Right atrium auricular region (tissue), 2 donors: Measurements from ENCODE around the gene CHN2. TPM values are rescaled to one million over a fixed set of nuclear protein-coding genes. Genes with fewer than 3 reads are reported as not detected.

Source experiments
- DNase-seq: peaks from one replicate; pipeline ENCODE4 v3.0.0-alpha.2; 2019; ENCODE audit warnings: low spot score
- H3K27ac ChIP-seq, 2 donors: fragments of 200-600 bp; sonication (generic); 1 replicate in 1 of 2; 2 replicates in 1 of 2; pipeline ENCODE4 v1.5.1; 2016 to 2019
- H3K27me3 ChIP-seq, 2 donors: fragments of 200-600 bp; sonication (generic); one replicate each; pipeline versions ENCODE4 v1.5.1 to v1.6.0; 2017 to 2019
- H3K36me3 ChIP-seq: fragments of 200-600 bp; sonication (generic); one replicate; pipeline ENCODE4 v1.5.1; 2016
- H3K4me1 ChIP-seq, 2 donors: fragments of 200-600 bp; sonication (generic); one replicate each; pipeline versions ENCODE4 v1.5.1 to v1.6.0; 2017 to 2019
- H3K4me3 ChIP-seq, 2 donors: fragments of 200-600 bp; sonication (generic); 1 replicate in 1 of 2; 2 replicates in 1 of 2; pipeline ENCODE4 v1.5.1; 2017 to 2019; ENCODE audit warnings: mild to moderate bottlenecking in 1 of 2, moderate library complexity in 1 of 2
- H3K9me3 ChIP-seq, 2 donors: fragments of 200-600 bp; sonication (generic); one replicate each; pipeline ENCODE4 v1.5.1; 2019
- total RNA-seq, 2 donors: library from RNA; depleted of rRNA; stranded (reverse); fragments of >200 nt; gene quantifications; one replicate each; pipeline ENCODE4 v1.1.0, GENCODE V29; 2016
- TF ChIP-seq, protein P1 (sequence below), 2 donors: fragments of 200-600 bp; sonication (generic); IDR thresholded peaks; one replicate each; pipeline ENCODE4 v1.5.1; 2019; ENCODE audit warnings: antibody characterized with exemption in 2 of 2

The CHN2 gene
- total RNA-seq, 2 donors from 2014 or later: 2.7 to 6.6 TPM

GRCh38 chr7:29319719-29320521 is 125.3 kb downstream of the CHN2 start:
- TF ChIP-seq, protein P1, sequence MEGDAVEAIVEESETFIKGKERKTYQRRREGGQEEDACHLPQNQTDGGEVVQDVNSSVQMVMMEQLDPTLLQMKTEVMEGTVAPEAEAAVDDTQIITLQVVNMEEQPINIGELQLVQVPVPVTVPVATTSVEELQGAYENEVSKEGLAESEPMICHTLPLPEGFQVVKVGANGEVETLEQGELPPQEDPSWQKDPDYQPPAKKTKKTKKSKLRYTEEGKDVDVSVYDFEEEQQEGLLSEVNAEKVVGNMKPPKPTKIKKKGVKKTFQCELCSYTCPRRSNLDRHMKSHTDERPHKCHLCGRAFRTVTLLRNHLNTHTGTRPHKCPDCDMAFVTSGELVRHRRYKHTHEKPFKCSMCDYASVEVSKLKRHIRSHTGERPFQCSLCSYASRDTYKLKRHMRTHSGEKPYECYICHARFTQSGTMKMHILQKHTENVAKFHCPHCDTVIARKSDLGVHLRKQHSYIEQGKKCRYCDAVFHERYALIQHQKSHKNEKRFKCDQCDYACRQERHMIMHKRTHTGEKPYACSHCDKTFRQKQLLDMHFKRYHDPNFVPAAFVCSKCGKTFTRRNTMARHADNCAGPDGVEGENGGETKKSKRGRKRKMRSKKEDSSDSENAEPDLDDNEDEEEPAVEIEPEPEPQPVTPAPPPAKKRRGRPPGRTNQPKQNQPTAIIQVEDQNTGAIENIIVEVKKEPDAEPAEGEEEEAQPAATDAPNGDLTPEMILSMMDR (IDR thresholded peaks at IDR 0.05): no peak
- Histone ChIP-seq H3K4me1 (peaks cover 0 to 10% of the 10 kb centered on the region in 2 donors), H3K36me3 (no peaks in the 10 kb centered on the region), H3K27ac (no peak overlapping the region), H3K27me3 (no peaks in the 10 kb centered on the region), H3K4me3 (no peak overlapping the region), H3K9me3 (no peaks in the 10 kb centered on the region)
- no peak for DNase-seq

- no peak overlapping the region for H3K4me3 ChIP-seq
- no peak for DNase-seq
- H3K9me3 ChIP-seq: no peaks in the 10 kb centered on the region
- TF ChIP-seq, protein P1 (IDR thresholded peaks at IDR 0.05): no peak
- H3K27me3 ChIP-seq: no peaks in the 10 kb centered on the region
- H3K27ac ChIP-seq: no peak overlapping the region
- peaks cover 0 to 10% of the 10 kb centered on the region in 2 donors for H3K4me1 ChIP-seq
- H3K36me3 ChIP-seq: no peaks in the 10 kb centered on the region
These were observed 126.0 kb downstream of the CHN2 start for GRCh38 chr7:29320577-29320976.

GRCh38 chr7:29322023-29322712 is 127.6 kb downstream of the CHN2 start:
- no peak overlapping the region for H3K4me3 ChIP-seq
- peaks cover 0 to 10% of the 10 kb centered on the region in 2 donors for H3K4me1 ChIP-seq
- H3K9me3 ChIP-seq: no peaks in the 10 kb centered on the region
- H3K27ac ChIP-seq: no peak overlapping the region
- no peaks in the 10 kb centered on the region for H3K36me3 ChIP-seq
- no peaks in the 10 kb centered on the region for H3K27me3 ChIP-seq
- TF ChIP-seq, protein P1 (IDR thresholded peaks at IDR 0.05): no peak
- DNase-seq: no peak

GRCh38 chr7:29325476-29325875 is 130.9 kb downstream of the CHN2 start:
- no peaks in the 10 kb centered on the region for H3K9me3 ChIP-seq
- no peaks in the 10 kb centered on the region for H3K36me3 ChIP-seq
- no peaks in the 10 kb centered on the region for H3K27me3 ChIP-seq
- no peak for DNase-seq
- TF ChIP-seq, protein P1 (IDR thresholded peaks at IDR 0.05): no peak
- no peak overlapping the region for H3K4me3 ChIP-seq
- no peaks in the 10 kb centered on the region for H3K4me1 ChIP-seq
- H3K27ac ChIP-seq: no peak overlapping the region

DNA sequence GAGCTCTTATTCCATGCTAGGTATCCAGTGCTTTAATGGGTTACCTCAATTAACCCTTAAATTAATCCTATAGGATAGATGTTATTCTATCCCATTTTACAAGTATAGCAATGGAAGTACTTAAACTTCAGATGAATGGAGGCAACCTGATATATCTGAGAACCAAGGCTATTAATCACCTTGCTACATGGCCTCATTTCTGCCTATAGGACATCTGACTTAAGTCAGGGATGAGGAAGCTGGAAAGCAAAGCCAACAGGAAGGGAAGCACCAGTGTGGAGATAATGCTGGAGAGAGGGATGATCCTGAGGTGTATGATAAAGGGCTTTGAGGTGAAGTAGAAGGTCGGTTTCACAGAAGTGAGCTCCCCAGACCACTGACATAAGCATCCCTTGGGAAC is 132.3 kb downstream of the CHN2 start:
- Histone ChIP-seq H3K9me3 (no peaks in the 10 kb centered on the region), H3K4me1 (no peaks in the 10 kb centered on the region), H3K27ac (no peak overlapping the region), H3K4me3 (no peak overlapping the region), H3K36me3 (no peaks in the 10 kb centered on the region), H3K27me3 (no peaks in the 10 kb centered on the region)
- TF ChIP-seq, protein P1 (IDR thresholded peaks at IDR 0.05): no peak
- DNase-seq: no peak
